Skeletal muscle tissue (tissue), 4 donors: Measurements from ENCODE around the gene TMEM98. TPM values are rescaled to one million over a fixed set of nuclear protein-coding genes. Genes with fewer than 3 reads are reported as not detected.

Experiments used
- H3K27ac ChIP-seq: one replicate; pipeline ENCODE4 v1.7.0; 2013; ENCODE audit warnings: mild to moderate bottlenecking, low read depth, low read length, inconsistent platforms
- H3K27me3 ChIP-seq, 3 donors: one replicate each; pipeline ENCODE4 v1.7.0; 2013; ENCODE audit warnings: low read length in 3 of 3; ENCODE audit not compliant: control insufficient read depth in 3 of 3, insufficient read depth in 3 of 3
- H3K36me3 ChIP-seq, 3 donors: one replicate each; pipeline ENCODE4 v1.7.0; 2013; ENCODE audit warnings: low read length in 3 of 3; ENCODE audit not compliant: control insufficient read depth in 3 of 3, insufficient read depth in 3 of 3
- H3K4me1 ChIP-seq, 3 donors: one replicate each; pipeline ENCODE4 v1.7.0; 2013; ENCODE audit warnings: low read length in 3 of 3, mild to moderate bottlenecking in 3 of 3; ENCODE audit not compliant: control insufficient read depth in 3 of 3, insufficient read depth in 3 of 3
- H3K4me3 ChIP-seq, 3 donors: one replicate each; pipeline ENCODE4 v1.7.0; 2013; ENCODE audit warnings: low read length in 3 of 3
- H3K9ac ChIP-seq, 3 donors: one replicate each; pipeline ENCODE4 v1.7.0; 2013; ENCODE audit warnings: low read length in 3 of 3, mild to moderate bottlenecking in 3 of 3, moderate library complexity in 2 of 3, low read depth in 1 of 3
- H3K9me3 ChIP-seq, 3 donors: one replicate each; pipeline ENCODE4 v1.7.0; 2013; ENCODE audit warnings: low read length in 3 of 3; ENCODE audit not compliant: control insufficient read depth in 3 of 3
- total RNA-seq: library from RNA; depleted of rRNA; stranded (reverse); fragments of >200 nt; gene quantifications from one replicate; pipeline ENCODE4 v1.2.3, GENCODE V29; 2014
- donor health status: Osteomylitis.

Gene TMEM98
- total RNA-seq, 1 donor from 2014 or later, result 27.1 TPM

DNA sequence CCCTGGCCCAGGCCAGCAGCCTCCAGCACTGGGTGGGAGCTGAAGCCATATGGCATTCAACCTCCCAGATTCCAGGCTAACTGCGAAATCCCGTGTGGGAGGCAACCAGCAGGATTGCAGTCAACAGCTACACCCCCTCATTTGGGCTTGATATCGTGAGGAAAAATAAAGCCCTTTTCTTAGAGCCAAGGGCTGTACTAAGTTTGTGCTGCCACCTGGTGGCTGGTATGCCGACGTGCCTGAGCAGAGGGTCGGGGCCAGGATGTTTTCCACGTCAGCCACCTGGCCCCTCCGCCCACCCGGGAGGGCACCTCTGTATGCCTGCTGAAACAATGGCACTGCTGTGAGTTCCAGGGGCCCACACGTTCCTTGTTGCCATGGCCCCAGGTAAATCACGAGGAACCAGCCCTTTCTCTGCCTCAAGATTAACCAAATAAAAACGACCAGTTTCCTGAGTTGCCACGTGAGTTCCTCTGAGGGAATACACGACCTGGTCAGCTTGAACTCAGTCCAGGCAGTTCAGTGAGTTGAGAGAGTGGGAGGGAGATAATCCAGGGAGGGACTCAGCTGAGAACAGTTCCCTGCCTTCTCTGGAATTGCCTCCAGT lies 9.0 kb downstream of the TMEM98 start:
- peaks cover 0 to 2% (median 0%) of the 10 kb centered on the region in 3 donors for H3K4me1 ChIP-seq
- peaks cover 0 to 4% (median 4%) of the 10 kb centered on the region in 3 donors for H3K36me3 ChIP-seq
- H3K27me3 ChIP-seq, result peaks cover 0 to 14% (median 14%) of the 10 kb centered on the region in 3 donors
- no peak overlapping the region for H3K27ac ChIP-seq
- no peak overlapping the region for H3K9ac ChIP-seq
- no peak overlapping the region for H3K4me3 ChIP-seq
- no peaks in the 10 kb centered on the region for H3K9me3 ChIP-seq

DNA sequence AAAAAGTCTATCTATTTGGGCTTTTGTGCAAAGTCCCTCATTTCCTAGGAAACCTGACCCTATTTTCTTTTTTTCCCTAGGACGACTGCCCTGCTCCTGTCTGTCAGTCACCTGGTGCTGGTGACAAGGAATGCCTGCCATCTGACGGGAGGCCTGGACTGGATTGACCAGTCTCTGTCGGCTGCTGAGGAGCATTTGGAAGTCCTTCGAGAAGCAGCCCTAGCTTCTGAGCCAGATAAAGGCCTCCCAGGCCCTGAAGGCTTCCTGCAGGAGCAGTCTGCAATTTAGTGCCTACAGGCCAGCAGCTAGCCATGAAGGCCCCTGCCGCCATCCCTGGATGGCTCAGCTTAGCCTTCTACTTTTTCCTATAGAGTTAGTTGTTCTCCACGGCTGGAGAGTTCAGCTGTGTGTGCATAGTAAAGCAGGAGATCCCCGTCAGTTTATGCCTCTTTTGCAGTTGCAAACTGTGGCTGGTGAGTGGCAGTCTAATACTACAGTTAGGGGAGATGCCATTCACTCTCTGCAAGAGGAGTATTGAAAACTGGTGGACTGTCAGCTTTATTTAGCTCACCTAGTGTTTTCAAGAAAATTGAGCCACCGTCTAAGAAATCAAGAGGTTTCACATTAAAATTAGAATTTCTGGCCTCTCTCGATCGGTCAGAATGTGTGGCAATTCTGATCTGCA lies 12.9 kb downstream of the TMEM98 start:
- Histone ChIP-seq H3K27me3 (peaks cover 0 to 8% (median 0%) of the 10 kb centered on the region in 3 donors), H3K4me1 (peaks cover 0 to 2% (median 0%) of the 10 kb centered on the region in 3 donors), H3K4me3 (no peak overlapping the region), H3K9me3 (no peaks in the 10 kb centered on the region), H3K9ac (no peak overlapping the region), H3K36me3 (peaks cover 0 to 2% (median 2%) of the 10 kb centered on the region in 3 donors), H3K27ac (no peak overlapping the region)

DNA sequence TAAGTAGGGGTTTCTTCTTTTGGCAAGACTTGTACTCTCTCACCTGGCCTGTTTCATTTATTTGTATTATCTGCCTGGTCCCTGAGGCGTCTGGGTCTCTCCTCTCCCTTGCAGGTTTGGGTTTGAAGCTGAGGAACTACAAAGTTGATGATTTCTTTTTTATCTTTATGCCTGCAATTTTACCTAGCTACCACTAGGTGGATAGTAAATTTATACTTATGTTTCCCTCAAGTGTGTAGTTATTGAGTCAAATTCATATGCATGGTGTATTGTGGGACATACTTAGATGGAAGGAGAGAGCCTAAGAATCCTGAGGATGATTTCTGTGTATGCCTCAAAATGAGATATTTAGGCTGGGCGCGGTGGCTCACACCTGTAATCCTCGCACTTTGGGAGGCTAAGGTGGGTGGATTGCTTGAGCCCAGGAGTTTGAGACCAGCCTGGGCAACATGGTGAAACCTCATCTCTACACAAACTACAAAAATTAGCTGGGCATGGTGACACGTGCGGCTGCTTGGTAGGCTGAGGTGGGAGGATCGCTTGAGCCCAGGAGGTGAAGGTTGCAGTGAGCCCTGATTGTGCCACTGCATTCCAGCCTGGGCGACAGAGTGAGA lies 13.6 kb downstream of the TMEM98 start:
- H3K36me3 ChIP-seq, result peaks cover 0 to 2% (median 2%) of the 10 kb centered on the region in 3 donors
- no peak overlapping the region for H3K4me3 ChIP-seq
- no peak overlapping the region for H3K9ac ChIP-seq
- peaks cover 0 to 4% (median 0%) of the 10 kb centered on the region in 3 donors for H3K27me3 ChIP-seq
- peaks cover 0 to 2% (median 0%) of the 10 kb centered on the region in 3 donors for H3K4me1 ChIP-seq
- no peak overlapping the region for H3K27ac ChIP-seq
- H3K9me3 ChIP-seq, result no peaks in the 10 kb centered on the region

DNA sequence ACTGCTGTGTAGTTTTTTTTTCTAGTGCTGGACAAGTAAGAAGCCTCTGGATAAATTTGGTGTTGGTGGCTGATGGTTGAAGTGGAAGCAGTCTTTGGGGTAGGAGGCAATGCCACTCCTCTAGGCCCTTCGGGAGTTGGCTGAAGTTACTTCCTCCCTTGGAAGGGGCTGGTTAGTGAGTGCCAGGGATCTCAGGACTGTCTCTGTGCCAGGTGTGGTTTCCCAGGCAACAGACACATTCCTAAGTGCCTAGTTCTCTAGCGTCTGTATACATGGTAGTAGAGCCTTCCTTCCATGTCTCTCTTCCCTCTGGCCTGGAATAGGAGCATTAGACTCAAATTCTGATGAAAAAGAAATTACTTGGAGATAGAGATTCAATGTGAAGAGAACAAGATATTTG lies 15.3 kb downstream of the TMEM98 start:
- Histone ChIP-seq H3K9me3 (no peaks in the 10 kb centered on the region), H3K27me3 (no peaks in the 10 kb centered on the region), H3K9ac (no peak overlapping the region), H3K4me3 (no peak overlapping the region), H3K4me1 (no peaks in the 10 kb centered on the region), H3K36me3 (peaks cover 0 to 2% (median 0%) of the 10 kb centered on the region in 3 donors), H3K27ac (no peak overlapping the region)

DNA sequence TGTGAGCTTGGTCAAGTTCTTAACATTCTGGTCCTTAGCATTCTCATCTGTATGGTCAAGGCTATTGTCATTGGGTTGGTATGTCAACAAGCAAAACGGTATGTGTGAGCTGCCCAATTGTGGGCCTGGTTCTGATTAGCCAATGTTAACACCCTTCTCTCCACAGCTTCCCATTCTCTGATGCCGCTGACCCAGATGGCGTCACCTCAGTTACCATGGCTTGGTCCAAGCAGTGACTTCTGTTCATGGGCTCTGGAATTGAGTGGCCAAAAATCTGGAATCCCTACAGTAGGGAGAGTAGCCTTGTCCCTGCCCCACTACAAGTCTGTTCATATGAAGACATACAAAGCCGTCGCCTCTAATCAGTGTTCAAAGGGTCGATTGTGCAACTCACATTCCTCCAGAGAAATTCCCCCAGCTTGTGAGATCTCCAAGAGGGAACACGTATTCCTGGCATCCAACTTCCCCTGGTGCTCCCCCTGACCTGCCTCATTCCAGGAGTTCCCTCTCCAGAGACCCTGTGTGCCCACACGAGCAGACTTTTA lies 15.8 kb downstream of the TMEM98 start:
- Histone ChIP-seq H3K9ac (no peak overlapping the region), H3K4me1 (no peaks in the 10 kb centered on the region), H3K36me3 (peaks cover 0 to 2% (median 0%) of the 10 kb centered on the region in 3 donors), H3K27me3 (peaks cover 0 to 2% (median under 1%) of the 10 kb centered on the region in 3 donors), H3K27ac (no peak overlapping the region), H3K9me3 (no peaks in the 10 kb centered on the region), H3K4me3 (no peak overlapping the region)

DNA sequence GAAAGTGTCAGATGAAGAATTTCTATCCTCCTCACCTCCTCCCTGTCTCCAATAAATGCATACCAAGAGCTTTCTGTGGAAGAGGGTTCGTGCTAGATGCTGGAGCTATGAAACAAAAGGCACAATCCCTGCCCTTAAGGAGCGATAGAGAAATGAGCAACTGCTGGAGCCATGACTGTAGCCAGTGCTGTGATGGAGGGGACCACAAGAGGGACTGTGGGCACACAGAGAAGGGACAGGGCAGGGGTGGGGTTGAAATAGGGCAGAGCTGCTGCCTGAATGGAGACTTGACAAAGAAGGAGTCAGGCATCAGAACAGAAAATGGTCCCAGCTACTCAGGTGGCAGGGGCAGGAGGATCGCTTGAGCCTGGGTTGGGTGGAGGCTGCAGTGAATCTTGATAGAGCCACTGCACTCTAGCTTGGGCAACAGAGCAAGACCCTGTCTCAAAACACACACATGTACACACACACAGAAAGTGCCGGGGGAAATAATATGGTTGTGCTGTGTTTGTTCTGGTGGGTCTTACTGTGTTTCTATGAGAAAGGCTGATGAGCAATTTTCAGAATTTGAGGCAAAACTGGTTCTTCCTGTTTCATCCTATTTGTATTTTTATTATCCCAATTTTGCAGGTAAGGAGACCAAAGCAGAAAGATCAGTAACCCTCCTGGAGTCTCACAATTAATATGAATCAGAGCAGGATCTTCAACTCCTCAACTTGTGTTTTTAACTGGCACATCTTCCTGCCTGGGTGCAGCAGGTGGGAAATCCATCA lies 16.5 kb downstream of the TMEM98 start:
- no peak overlapping the region for H3K9ac ChIP-seq

DNA sequence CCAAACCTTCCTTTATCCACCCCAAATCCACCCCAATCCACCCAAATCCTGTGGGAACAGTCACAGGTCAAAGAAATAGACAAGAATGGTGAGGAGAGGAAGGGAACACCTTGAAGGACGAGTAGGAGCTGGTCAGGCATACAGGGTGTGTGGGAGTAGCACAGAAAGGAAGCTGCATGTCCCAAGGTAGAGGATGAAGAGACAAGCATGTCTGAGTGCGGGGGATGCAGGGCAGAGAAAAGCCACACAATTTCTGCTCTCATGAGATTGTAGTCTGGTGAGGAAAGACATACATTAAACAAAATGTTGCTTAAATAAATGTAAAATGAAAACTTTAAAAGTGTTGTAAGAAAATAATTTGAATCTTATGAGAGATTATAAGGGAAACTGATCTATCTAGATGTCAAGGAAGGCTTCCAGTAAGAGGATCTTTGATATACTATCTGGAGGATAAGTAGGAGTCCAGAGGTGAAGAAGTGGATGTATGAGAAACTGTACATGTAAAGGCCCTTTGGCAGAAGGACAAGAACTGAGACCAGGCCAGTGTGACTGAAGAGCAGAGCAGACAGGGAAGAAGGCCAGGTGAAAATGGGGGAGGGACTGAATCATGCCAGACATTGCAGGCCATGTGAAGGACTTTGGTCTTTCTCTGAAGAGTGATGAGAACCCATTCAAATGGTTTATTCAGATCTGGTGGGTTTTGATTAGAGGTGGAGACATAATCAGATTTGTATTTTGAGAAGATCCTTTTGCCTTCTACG lies 18.6 kb downstream of the TMEM98 start:
- no peak overlapping the region for H3K9ac ChIP-seq
- peaks cover 0 to 3% (median 3%) of the 10 kb centered on the region in 3 donors for H3K27me3 ChIP-seq
- H3K4me3 ChIP-seq, result no peak overlapping the region

More for the DNA sequence above, 16.5 kb downstream of the TMEM98 start:
- Histone ChIP-seq H3K36me3 (peaks cover 0 to 2% (median 0%) of the 10 kb centered on the region in 3 donors), H3K9me3 (no peaks in the 10 kb centered on the region), H3K4me1 (no peaks in the 10 kb centered on the region), H3K4me3 (no peak overlapping the region), H3K27me3 (peaks cover 0 to 3% (median 3%) of the 10 kb centered on the region in 3 donors), H3K27ac (no peak overlapping the region)

DNA sequence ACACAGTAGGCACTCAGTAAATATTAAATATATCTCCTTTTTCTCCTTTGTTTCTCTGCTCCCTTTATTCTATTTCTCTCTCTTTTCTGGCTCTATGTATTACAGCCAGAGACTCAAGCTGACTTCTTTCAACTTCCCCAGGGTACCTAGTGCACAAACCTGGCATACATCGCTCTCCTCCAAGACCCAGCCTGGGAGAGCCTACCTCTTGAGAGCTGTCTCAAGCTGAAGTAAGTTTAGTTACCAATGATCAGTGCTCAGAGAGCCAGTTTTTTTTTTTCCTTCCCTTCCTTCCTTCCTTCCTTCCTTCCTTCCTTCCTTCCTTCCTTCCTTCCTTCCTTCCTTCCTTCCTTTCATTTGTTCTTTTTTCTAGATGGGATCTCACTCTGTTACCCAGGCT lies 19.8 kb downstream of the TMEM98 start:
- Histone ChIP-seq H3K4me3 (no peak overlapping the region), H3K36me3 (no peaks in the 10 kb centered on the region), H3K27me3 (peaks cover 0 to 5% (median 3%) of the 10 kb centered on the region in 3 donors), H3K9ac (no peak overlapping the region), H3K9me3 (no peaks in the 10 kb centered on the region), H3K27ac (no peak overlapping the region), H3K4me1 (no peaks in the 10 kb centered on the region)

More for the DNA sequence above, 18.6 kb downstream of the TMEM98 start:
- H3K27ac ChIP-seq, result no peak overlapping the region
- H3K9me3 ChIP-seq, result no peaks in the 10 kb centered on the region
- H3K36me3 ChIP-seq, result no peaks in the 10 kb centered on the region
- H3K4me1 ChIP-seq, result no peaks in the 10 kb centered on the region

DNA sequence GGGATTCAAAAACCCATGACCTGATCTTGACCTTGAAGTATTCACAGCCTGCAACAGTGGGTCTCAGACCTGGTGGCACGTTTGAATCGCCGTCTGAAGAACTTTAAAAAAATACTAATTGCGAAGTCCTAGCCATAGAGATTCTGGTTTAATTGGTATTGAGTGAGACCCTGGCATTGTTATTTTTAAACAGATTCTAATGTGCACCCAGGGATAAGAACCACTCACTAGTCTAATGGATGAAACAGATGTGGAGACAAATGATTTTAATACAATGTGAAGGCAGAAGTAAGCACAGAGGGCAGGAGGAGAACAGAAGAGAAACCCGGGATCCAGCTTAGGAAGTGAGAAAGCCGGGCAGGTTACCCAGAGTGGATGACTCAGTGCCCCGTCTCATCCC lies 21.2 kb downstream of the TMEM98 start:
- H3K9me3 ChIP-seq, result no peaks in the 10 kb centered on the region
- no peak overlapping the region for H3K4me3 ChIP-seq
- no peak overlapping the region for H3K27ac ChIP-seq
- no peaks in the 10 kb centered on the region for H3K4me1 ChIP-seq
- no peak overlapping the region for H3K9ac ChIP-seq
- H3K36me3 ChIP-seq, result no peaks in the 10 kb centered on the region
- peaks cover under 1 to 5% (median 3%) of the 10 kb centered on the region in 3 donors for H3K27me3 ChIP-seq
